ENCODE data around the gene SMPX.

Gene SMPX

GRCh38 chrX:21735768-21736127 lies 22.2 kb downstream of the SMPX start:
- Histone ChIP-seq H4K20me1 (ENCODE audit: insufficient read depth, low read length) (no peaks in the 10 kb centered on the region), H3K4me3 (ENCODE audit: low read depth, low read length, poor library complexity, severe bottlenecking) (no peak overlapping the region), H3K4me1 (ENCODE audit: insufficient read depth, low read length, severe bottlenecking) (no peaks in the 10 kb centered on the region), H3K9me3 (ENCODE audit: low read length) (no peaks in the 10 kb centered on the region), H3K9ac (ENCODE audit: low read length) (no peak overlapping the region), H3K4me2 (ENCODE audit: low read length) (no peak overlapping the region), H3K27ac (ENCODE audit: low read depth, low read length, poor library complexity, severe bottlenecking) (no peak overlapping the region), H3K9me2 (ENCODE audit: low read depth, low read length) (no peaks in the 10 kb centered on the region), H3K79me2 (ENCODE audit: insufficient read depth, low read length) (no peaks in the 10 kb centered on the region), H3K36me3 (ENCODE audit: insufficient read depth, low read length) (no peaks in the 10 kb centered on the region), H2AFZ (ENCODE audit: low read length) (no peak overlapping the region), H3K27me3 (ENCODE audit: insufficient read depth, low read length) (no peaks in the 10 kb centered on the region), H3F3A (ENCODE audit: insufficient read depth, low read length) (no peaks in the 10 kb centered on the region)
- TF ChIP-seq EZH2 (IDR thresholded peaks at IDR 0.05; ENCODE audit: borderline replicate concordance, low read length) (no peak), CTCF (IDR thresholded peaks at IDR 0.05; ENCODE audit: low read length) (no peak)

- Histone ChIP-seq H3K4me2 (ENCODE audit: low read length) (no peak overlapping the region), H4K20me1 (ENCODE audit: insufficient read depth, low read length) (no peaks in the 10 kb centered on the region), H3K4me1 (ENCODE audit: insufficient read depth, low read length, severe bottlenecking) (no peaks in the 10 kb centered on the region), H3K9me2 (ENCODE audit: low read depth, low read length) (no peaks in the 10 kb centered on the region), H3K9me3 (ENCODE audit: low read length) (no peaks in the 10 kb centered on the region), H3K36me3 (ENCODE audit: insufficient read depth, low read length) (no peaks in the 10 kb centered on the region), H3K4me3 (ENCODE audit: low read depth, low read length, poor library complexity, severe bottlenecking) (no peak overlapping the region), H2AFZ (ENCODE audit: low read length) (no peak overlapping the region), H3K79me2 (ENCODE audit: insufficient read depth, low read length) (no peaks in the 10 kb centered on the region), H3K27ac (ENCODE audit: low read depth, low read length, poor library complexity, severe bottlenecking) (no peak overlapping the region), H3F3A (ENCODE audit: insufficient read depth, low read length) (no peaks in the 10 kb centered on the region), H3K27me3 (ENCODE audit: insufficient read depth, low read length) (no peaks in the 10 kb centered on the region), H3K9ac (ENCODE audit: low read length) (no peak overlapping the region)
- TF ChIP-seq EZH2 (IDR thresholded peaks at IDR 0.05; ENCODE audit: borderline replicate concordance, low read length) = no peak
- no peak for TF ChIP-seq CTCF (IDR thresholded peaks at IDR 0.05; ENCODE audit: low read length)
Measured at GRCh38 chrX:21735038-21735767, 22.7 kb downstream of the SMPX start.

- Histone ChIP-seq H3K9me2 (ENCODE audit: low read depth, low read length) (no peaks in the 10 kb centered on the region), H3K79me2 (ENCODE audit: insufficient read depth, low read length) (no peaks in the 10 kb centered on the region), H3K4me3 (ENCODE audit: low read depth, low read length, poor library complexity, severe bottlenecking) (no peak overlapping the region), H3K4me1 (ENCODE audit: insufficient read depth, low read length, severe bottlenecking) (no peaks in the 10 kb centered on the region), H3K27ac (ENCODE audit: low read depth, low read length, poor library complexity, severe bottlenecking) (no peak overlapping the region), H2AFZ (ENCODE audit: low read length) (no peak overlapping the region), H3K27me3 (ENCODE audit: insufficient read depth, low read length) (no peaks in the 10 kb centered on the region), H3F3A (ENCODE audit: insufficient read depth, low read length) (no peaks in the 10 kb centered on the region), H3K9me3 (ENCODE audit: low read length) (no peaks in the 10 kb centered on the region), H3K4me2 (ENCODE audit: low read length) (no peak overlapping the region), H4K20me1 (ENCODE audit: insufficient read depth, low read length) (no peaks in the 10 kb centered on the region), H3K9ac (ENCODE audit: low read length) (no peak overlapping the region), H3K36me3 (ENCODE audit: insufficient read depth, low read length) (no peaks in the 10 kb centered on the region)
- TF ChIP-seq CTCF (IDR thresholded peaks at IDR 0.05; ENCODE audit: low read length) (no peak), EZH2 (IDR thresholded peaks at IDR 0.05; ENCODE audit: borderline replicate concordance, low read length) (no peak)
Measured at GRCh38 chrX:21734175-21734574, 23.7 kb downstream of the SMPX start.

All from OCI-LY1 (cell line).